Trophoblast cell (in vitro differentiated cells and primary cell): ENCODE data around the gene CPNE8.

Experiments used
- DNase-seq, 2 donors: peaks; one replicate each; pipeline ENCODE4 v3.0.0-alpha.2; 2016
- H2AFZ ChIP-seq: 2 replicates; pipeline ENCODE4 v1.6.1; 2013; ENCODE audit warnings: low read length, moderate library complexity, mild to moderate bottlenecking; ENCODE audit not compliant: insufficient read depth, poor library complexity
- H2AK5ac ChIP-seq: 2 replicates; pipeline ENCODE4 v1.6.1; 2013; ENCODE audit warnings: mild to moderate bottlenecking, low read length
- H2BK120ac ChIP-seq: 2 replicates; pipeline ENCODE4 v1.6.1; 2013; ENCODE audit warnings: low read length, mild to moderate bottlenecking, moderate library complexity; ENCODE audit not compliant: insufficient read depth, poor library complexity
- H2BK12ac ChIP-seq: 2 replicates; pipeline ENCODE4 v1.6.1; 2013; ENCODE audit warnings: mild to moderate bottlenecking, low read length, moderate library complexity
- H2BK5ac ChIP-seq: 2 replicates; pipeline ENCODE4 v1.6.1; 2013; ENCODE audit warnings: low read length, low read depth, moderate library complexity, mild to moderate bottlenecking; ENCODE audit not compliant: poor library complexity
- H3K14ac ChIP-seq: 2 replicates; pipeline ENCODE4 v1.6.1; 2013; ENCODE audit warnings: mild to moderate bottlenecking, low read length
- H3K18ac ChIP-seq: 2 replicates; pipeline ENCODE4 v1.6.1; 2013; ENCODE audit warnings: mild to moderate bottlenecking, low read length
- H3K23ac ChIP-seq: 2 replicates; pipeline ENCODE4 v1.6.1; 2013; ENCODE audit warnings: low read length
- H3K27ac ChIP-seq: 2 replicates; pipeline ENCODE4 v1.5.1; 2013; ENCODE audit warnings: low read depth, mild to moderate bottlenecking, inconsistent platforms, low read length, moderate library complexity
- H3K27me3 ChIP-seq: 2 replicates; pipeline ENCODE4 v1.6.1; 2013; ENCODE audit warnings: inconsistent platforms, mild to moderate bottlenecking, low read length, moderate library complexity; ENCODE audit not compliant: insufficient read depth
- H3K36me3 ChIP-seq, 2 experiments: 1 replicate in 1 of 2; 2 replicates in 1 of 2; pipeline ENCODE4 v1.6.1; 2013; ENCODE audit warnings: low read length in 2 of 2, mild to moderate bottlenecking in 2 of 2, moderate library complexity in 1 of 2; ENCODE audit not compliant: insufficient read depth in 2 of 2, control insufficient read depth in 1 of 2
- H3K4ac ChIP-seq: 2 replicates; pipeline ENCODE4 v1.6.1; 2013; ENCODE audit warnings: low read depth, mild to moderate bottlenecking, low read length, moderate library complexity
- H3K4me1 ChIP-seq, 2 experiments: 1 replicate in 1 of 2; 2 replicates in 1 of 2; pipeline ENCODE4 v1.6.1; 2013; ENCODE audit warnings: low read length in 2 of 2, mild to moderate bottlenecking in 2 of 2, moderate library complexity in 1 of 2; ENCODE audit not compliant: insufficient read depth in 2 of 2, control insufficient read depth in 1 of 2
- H3K4me2 ChIP-seq: 2 replicates; pipeline ENCODE4 v1.6.1; 2013; ENCODE audit warnings: inconsistent platforms, mild to moderate bottlenecking, low read length, moderate library complexity
- H3K4me3 ChIP-seq: 2 replicates; pipeline ENCODE4 v1.5.1; 2013; ENCODE audit warnings: mild to moderate bottlenecking, low read depth, low read length, inconsistent platforms
- H3K79me1 ChIP-seq: one replicate; pipeline ENCODE4 v1.6.1; 2013; ENCODE audit warnings: low read length
- H3K79me2 ChIP-seq: 2 replicates; pipeline ENCODE4 v1.6.1; 2013; ENCODE audit warnings: low read length, mild to moderate bottlenecking; ENCODE audit not compliant: control insufficient read depth, insufficient read depth, poor library complexity
- H3K9ac ChIP-seq: 2 replicates; pipeline ENCODE4 v1.6.1; 2013; ENCODE audit warnings: mild to moderate bottlenecking, low read length
- H3K9me3 ChIP-seq: 2 replicates; pipeline ENCODE4 v1.6.1; 2013; ENCODE audit warnings: low read depth, mild to moderate bottlenecking, control low read depth, inconsistent platforms, low read length; ENCODE audit not compliant: insufficient read depth
- H4K12ac ChIP-seq: 2 replicates; pipeline ENCODE4 v1.6.1; 2013; ENCODE audit warnings: low read depth, mild to moderate bottlenecking, low read length, moderate library complexity
- H4K8ac ChIP-seq: 2 replicates; pipeline ENCODE4 v1.6.1; 2013; ENCODE audit warnings: low read depth, mild to moderate bottlenecking, low read length, moderate library complexity
- H4K91ac ChIP-seq: one replicate; pipeline ENCODE4 v1.6.1; 2013; ENCODE audit warnings: low read depth, mild to moderate bottlenecking, low read length, moderate library complexity
- WGBS: extraction: QIAGEN DNeasy Blood & Tissue Kit; methylation state at CpG from one replicate; pipeline ENCODE4 v1.1.7; 2013; ENCODE audit warnings: missing lambda C conversion rate; ENCODE audit not compliant: insufficient read length, insufficient coverage; ENCODE audit errors: extremely low coverage; 5-methylcytosine and 5-hydroxymethylcytosine counted together

Gene CPNE8

GRCh38 chr12:38934078-38934584 lies 28.7 kb upstream of the CPNE8 start:
- Histone ChIP-seq H4K8ac (no peak overlapping the region), H3K18ac (no peak overlapping the region), H2AFZ (no peak overlapping the region), H2BK120ac (no peak overlapping the region), H3K14ac (no peak overlapping the region), H3K9me3 (peaks cover 1% of the 10 kb centered on the region), H2BK12ac (no peak overlapping the region), H3K23ac (no peak overlapping the region), H3K4ac (no peak overlapping the region), H2BK5ac (no peak overlapping the region), H3K4me1 (no peaks in the 10 kb centered on the region), H4K91ac (no peak overlapping the region), H4K12ac (no peak overlapping the region), H3K79me2 (no peaks in the 10 kb centered on the region), H3K27ac (no peak overlapping the region), H3K79me1 (no peaks in the 10 kb centered on the region), H2AK5ac (no peak overlapping the region), H3K36me3 (no peaks in the 10 kb centered on the region), H3K4me3 (no peak overlapping the region), H3K9ac (no peak overlapping the region), H3K27me3 (no peaks in the 10 kb centered on the region), H3K4me2 (no peak overlapping the region)
- no peak for DNase-seq
- WGBS: no CpG with 5 or more reads among the region's 5 CpGs

GRCh38 chr12:38932320-38932719 lies 26.9 kb upstream of the CPNE8 start:
- H2BK5ac ChIP-seq: no peak overlapping the region
- H2AK5ac ChIP-seq: no peak overlapping the region
- DNase-seq: no peak
- no peak overlapping the region for H3K27ac ChIP-seq
- H2BK12ac ChIP-seq: no peak overlapping the region
- no peak overlapping the region for H3K14ac ChIP-seq
- H3K4ac ChIP-seq: no peak overlapping the region
- H3K79me2 ChIP-seq: no peaks in the 10 kb centered on the region
- no peak overlapping the region for H4K91ac ChIP-seq
- H4K8ac ChIP-seq: no peak overlapping the region
- no peaks in the 10 kb centered on the region for H3K4me1 ChIP-seq
- no CpG with 5 or more reads among the region's 7 CpGs for WGBS
- H2BK120ac ChIP-seq: no peak overlapping the region
- no peak overlapping the region for H3K4me3 ChIP-seq
- H4K12ac ChIP-seq: no peak overlapping the region
- no peaks in the 10 kb centered on the region for H3K36me3 ChIP-seq
- H3K27me3 ChIP-seq: no peaks in the 10 kb centered on the region
- no peaks in the 10 kb centered on the region for H3K9me3 ChIP-seq
- no peak overlapping the region for H3K18ac ChIP-seq
- H3K9ac ChIP-seq: no peak overlapping the region
- no peak overlapping the region for H3K4me2 ChIP-seq
- no peaks in the 10 kb centered on the region for H3K79me1 ChIP-seq
- H2AFZ ChIP-seq: no peak overlapping the region
- H3K23ac ChIP-seq: no peak overlapping the region

DNA sequence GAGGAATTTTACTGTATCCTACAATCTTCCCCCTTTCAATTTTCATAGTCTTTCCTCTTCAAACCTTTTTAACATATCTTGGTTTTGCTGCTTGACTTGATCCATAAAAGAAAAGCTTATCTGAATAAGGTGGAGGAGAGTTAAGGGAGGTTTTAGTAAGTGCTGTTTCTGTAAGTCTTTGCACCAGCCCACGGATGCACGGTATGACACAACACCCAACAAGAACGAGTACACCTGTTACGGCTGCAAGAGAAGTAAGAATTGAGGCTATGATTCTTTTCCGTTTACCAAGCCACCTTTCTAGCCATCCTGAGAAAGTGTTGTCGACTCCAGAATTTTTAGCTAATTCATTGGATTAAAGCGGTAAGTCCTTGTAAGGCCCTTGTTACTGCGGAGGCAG lies 26.1 kb upstream of the CPNE8 start:
- Histone ChIP-seq H3K14ac (no peak overlapping the region), H2AFZ (no peak overlapping the region)

DNA sequence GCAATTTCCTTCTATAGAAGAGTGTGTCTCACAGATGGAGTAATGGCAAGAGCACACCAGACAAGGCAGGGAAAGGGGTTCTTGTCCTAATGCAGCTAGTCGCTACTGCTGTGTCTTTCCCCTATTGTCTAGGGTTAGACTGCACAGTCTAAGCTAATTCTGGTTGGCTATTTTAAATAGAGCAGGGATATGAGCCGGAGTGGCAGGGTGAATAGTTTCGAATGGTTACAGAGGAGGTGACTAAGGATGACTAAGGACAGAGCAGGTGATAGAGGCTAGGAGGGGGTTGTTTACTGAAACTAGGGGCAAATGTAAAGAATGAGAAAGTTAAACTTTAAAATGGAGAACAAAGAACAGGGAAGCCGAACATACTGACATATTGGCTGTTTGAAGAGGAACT lies 25.6 kb upstream of the CPNE8 start:
- Histone ChIP-seq H3K14ac (no peak overlapping the region), H2BK5ac (no peak overlapping the region), H3K79me1 (no peaks in the 10 kb centered on the region), H3K18ac (no peak overlapping the region), H2BK12ac (no peak overlapping the region), H2AK5ac (no peak overlapping the region), H3K36me3 (no peaks in the 10 kb centered on the region), H2AFZ (no peak overlapping the region), H4K8ac (no peak overlapping the region), H3K4ac (no peak overlapping the region), H4K91ac (no peak overlapping the region), H3K9me3 (no peaks in the 10 kb centered on the region), H3K9ac (no peak overlapping the region), H3K4me3 (no peak overlapping the region), H2BK120ac (no peak overlapping the region), H4K12ac (no peak overlapping the region), H3K27ac (no peak overlapping the region), H3K79me2 (no peaks in the 10 kb centered on the region), H3K4me2 (no peak overlapping the region), H3K23ac (no peak overlapping the region), H3K4me1 (no peaks in the 10 kb centered on the region), H3K27me3 (no peaks in the 10 kb centered on the region)
- no peak for DNase-seq
- WGBS: no CpG with 5 or more reads among the region's 4 CpGs

More for the DNA sequence above, 26.1 kb upstream of the CPNE8 start:
- Histone ChIP-seq H2BK120ac (no peak overlapping the region), H3K18ac (no peak overlapping the region), H3K36me3 (no peaks in the 10 kb centered on the region), H3K23ac (no peak overlapping the region), H2BK12ac (no peak overlapping the region), H3K4ac (no peak overlapping the region), H2AK5ac (no peak overlapping the region), H3K4me3 (no peak overlapping the region), H2BK5ac (no peak overlapping the region), H4K8ac (no peak overlapping the region), H3K9ac (no peak overlapping the region), H4K91ac (no peak overlapping the region), H3K27ac (no peak overlapping the region), H3K27me3 (no peaks in the 10 kb centered on the region), H3K9me3 (no peaks in the 10 kb centered on the region), H4K12ac (no peak overlapping the region), H3K79me1 (no peaks in the 10 kb centered on the region), H3K4me1 (no peaks in the 10 kb centered on the region), H3K4me2 (no peak overlapping the region), H3K79me2 (no peaks in the 10 kb centered on the region)
- no peak for DNase-seq
- WGBS: no CpG with 5 or more reads among the region's 8 CpGs
